Measurements from ENCODE around the gene RHOA. TPM values are rescaled to one million over a fixed set of nuclear protein-coding genes. Genes with fewer than 3 reads are reported as not detected.

The RHOA gene
- total and polyA plus RNA-seq, 2 of the 13 experiments (the other 11 are each of a cell fraction or from before 2014, with no cell fraction given): 131 to 177 TPM

DNA sequence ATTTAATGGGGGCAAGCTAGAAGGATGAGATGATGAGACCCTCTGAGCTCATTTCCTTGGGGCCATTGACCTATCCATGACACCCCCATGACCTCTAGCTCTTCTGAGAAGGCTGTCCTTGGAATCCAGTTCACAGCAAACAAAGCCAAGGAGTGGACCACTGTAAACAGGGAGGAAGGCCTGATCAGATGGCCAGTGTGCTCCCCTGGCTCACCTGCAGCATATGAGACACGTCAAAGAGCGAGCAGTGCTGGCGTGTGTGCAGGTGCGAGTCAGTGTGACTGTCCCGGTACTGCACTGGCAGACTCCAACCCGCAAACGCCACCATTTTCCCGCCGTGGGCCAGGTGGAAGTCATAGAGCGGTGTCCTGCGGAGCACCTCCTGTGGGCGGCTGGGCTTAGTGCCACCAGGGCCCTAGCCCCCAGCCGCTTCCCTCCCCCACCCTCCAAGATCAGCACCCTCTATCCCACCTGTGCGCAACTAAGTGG, 10.2 kb upstream of the RHOA start (continued):
- TF ChIP-seq, protein P1, sequence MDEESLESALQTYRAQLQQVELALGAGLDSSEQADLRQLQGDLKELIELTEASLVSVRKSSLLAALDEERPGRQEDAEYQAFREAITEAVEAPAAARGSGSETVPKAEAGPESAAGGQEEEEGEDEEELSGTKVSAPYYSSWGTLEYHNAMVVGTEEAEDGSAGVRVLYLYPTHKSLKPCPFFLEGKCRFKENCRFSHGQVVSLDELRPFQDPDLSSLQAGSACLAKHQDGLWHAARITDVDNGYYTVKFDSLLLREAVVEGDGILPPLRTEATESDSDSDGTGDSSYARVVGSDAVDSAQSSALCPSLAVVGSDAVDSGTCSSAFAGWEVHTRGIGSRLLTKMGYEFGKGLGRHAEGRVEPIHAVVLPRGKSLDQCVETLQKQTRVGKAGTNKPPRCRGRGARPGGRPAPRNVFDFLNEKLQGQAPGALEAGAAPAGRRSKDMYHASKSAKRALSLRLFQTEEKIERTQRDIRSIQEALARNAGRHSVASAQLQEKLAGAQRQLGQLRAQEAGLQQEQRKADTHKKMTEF (CRISPR knock-in tag; IDR thresholded peaks at IDR 0.05): no peak
- TF ChIP-seq GABPB1 (CRISPR knock-in tag; IDR thresholded peaks at IDR 0.05) (no peak), AGO1 (IDR thresholded peaks at IDR 0.05; ENCODE audit: low read depth, low read length, poor library complexity, severe bottlenecking) (no peak), ZNF350 (CRISPR knock-in tag; IDR thresholded peaks at IDR 0.05; ENCODE audit: borderline replicate concordance, low read depth) (no peak), PPARG (CRISPR knock-in tag; conservative IDR thresholded peaks at IDR 0.05) (no peak), ZBTB8A (CRISPR knock-in tag; IDR thresholded peaks at IDR 0.05; ENCODE audit: borderline replicate concordance, low read depth) (no peak), NR1H2 (CRISPR knock-in tag; IDR thresholded peaks at IDR 0.05; ENCODE audit: borderline replicate concordance, low read depth) (no peak), NAIF1 (CRISPR knock-in tag; IDR thresholded peaks at IDR 0.05; ENCODE audit: borderline replicate concordance) (no peak), ZNF33A (CRISPR knock-in tag; IDR thresholded peaks at IDR 0.05; ENCODE audit: borderline replicate concordance) (no peak), KAT7 (CRISPR knock-in tag; IDR thresholded peaks at IDR 0.05; ENCODE audit: borderline replicate concordance) (no peak), MAFG (CRISPR knock-in tag; IDR thresholded peaks at IDR 0.05) (no peak), MEIS1 (CRISPR knock-in tag; IDR thresholded peaks at IDR 0.05; ENCODE audit: borderline replicate concordance) (no peak), BRD4 (CRISPR knock-in tag; IDR thresholded peaks at IDR 0.05) (no peak), HDAC1 (CRISPR knock-in tag; IDR thresholded peaks at IDR 0.05) (no peak), RFXANK (CRISPR knock-in tag; IDR thresholded peaks at IDR 0.05) (0 out of 2 replicates have a peak, but pooled peaks have one; percentile 46), ZNF256 (CRISPR knock-in tag; conservative IDR thresholded peaks at IDR 0.05) (0 out of 2 replicates have a peak, but pooled peaks have one; percentile 31), NCOA2 (CRISPR knock-in tag; IDR thresholded peaks at IDR 0.05) (0 out of 2 replicates have a peak, but pooled peaks have one; percentile 5)
- TF ChIP-seq, protein P2, sequence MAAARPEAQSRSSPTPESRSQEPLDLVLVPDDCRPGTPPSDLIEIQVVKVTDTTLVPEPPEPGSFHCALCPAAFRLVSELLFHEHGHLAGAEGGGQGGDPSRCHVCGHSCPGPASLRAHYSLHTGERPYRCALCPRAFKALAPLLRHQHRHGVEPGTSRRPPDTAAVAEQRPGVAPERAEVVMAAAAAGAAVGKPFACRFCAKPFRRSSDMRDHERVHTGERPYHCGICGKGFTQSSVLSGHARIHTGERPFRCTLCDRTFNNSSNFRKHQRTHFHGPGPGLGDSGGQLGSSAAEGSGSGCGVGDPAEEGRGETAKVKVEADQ (CRISPR knock-in tag; IDR thresholded peaks at IDR 0.05; ENCODE audit: borderline replicate concordance): 0 out of 2 replicates have a peak, but pooled peaks have one; percentile 63
- TF ChIP-seq, protein P3, sequence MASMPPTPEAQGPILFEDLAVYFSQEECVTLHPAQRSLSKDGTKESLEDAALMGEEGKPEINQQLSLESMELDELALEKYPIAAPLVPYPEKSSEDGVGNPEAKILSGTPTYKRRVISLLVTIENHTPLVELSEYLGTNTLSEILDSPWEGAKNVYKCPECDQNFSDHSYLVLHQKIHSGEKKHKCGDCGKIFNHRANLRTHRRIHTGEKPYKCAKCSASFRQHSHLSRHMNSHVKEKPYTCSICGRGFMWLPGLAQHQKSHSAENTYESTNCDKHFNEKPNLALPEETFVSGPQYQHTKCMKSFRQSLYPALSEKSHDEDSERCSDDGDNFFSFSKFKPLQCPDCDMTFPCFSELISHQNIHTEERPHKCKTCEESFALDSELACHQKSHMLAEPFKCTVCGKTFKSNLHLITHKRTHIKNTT (CRISPR knock-in tag; IDR thresholded peaks at IDR 0.05): no peak
- TF ChIP-seq, protein P4, sequence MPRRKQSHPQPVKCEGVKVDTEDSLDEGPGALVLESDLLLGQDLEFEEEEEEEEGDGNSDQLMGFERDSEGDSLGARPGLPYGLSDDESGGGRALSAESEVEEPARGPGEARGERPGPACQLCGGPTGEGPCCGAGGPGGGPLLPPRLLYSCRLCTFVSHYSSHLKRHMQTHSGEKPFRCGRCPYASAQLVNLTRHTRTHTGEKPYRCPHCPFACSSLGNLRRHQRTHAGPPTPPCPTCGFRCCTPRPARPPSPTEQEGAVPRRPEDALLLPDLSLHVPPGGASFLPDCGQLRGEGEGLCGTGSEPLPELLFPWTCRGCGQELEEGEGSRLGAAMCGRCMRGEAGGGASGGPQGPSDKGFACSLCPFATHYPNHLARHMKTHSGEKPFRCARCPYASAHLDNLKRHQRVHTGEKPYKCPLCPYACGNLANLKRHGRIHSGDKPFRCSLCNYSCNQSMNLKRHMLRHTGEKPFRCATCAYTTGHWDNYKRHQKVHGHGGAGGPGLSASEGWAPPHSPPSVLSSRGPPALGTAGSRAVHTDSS (CRISPR knock-in tag; conservative IDR thresholded peaks at IDR 0.05): no peak
- TF ChIP-seq, protein P5, sequence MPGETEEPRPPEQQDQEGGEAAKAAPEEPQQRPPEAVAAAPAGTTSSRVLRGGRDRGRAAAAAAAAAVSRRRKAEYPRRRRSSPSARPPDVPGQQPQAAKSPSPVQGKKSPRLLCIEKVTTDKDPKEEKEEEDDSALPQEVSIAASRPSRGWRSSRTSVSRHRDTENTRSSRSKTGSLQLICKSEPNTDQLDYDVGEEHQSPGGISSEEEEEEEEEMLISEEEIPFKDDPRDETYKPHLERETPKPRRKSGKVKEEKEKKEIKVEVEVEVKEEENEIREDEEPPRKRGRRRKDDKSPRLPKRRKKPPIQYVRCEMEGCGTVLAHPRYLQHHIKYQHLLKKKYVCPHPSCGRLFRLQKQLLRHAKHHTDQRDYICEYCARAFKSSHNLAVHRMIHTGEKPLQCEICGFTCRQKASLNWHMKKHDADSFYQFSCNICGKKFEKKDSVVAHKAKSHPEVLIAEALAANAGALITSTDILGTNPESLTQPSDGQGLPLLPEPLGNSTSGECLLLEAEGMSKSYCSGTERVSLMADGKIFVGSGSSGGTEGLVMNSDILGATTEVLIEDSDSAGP (CRISPR knock-in tag; IDR thresholded peaks at IDR 0.05; ENCODE audit: borderline replicate concordance): peak; percentile 78; the same call in 1 of the 2 replicates
